Measurements from ENCODE around the gene ARHGAP42. TPM values are rescaled to one million over a fixed set of nuclear protein-coding genes. Genes with fewer than 3 reads are reported as not detected.

ARHGAP42 gene
- total and polyA plus RNA-seq, 4 donors = 4.1 to 15.8 (median 10.9) TPM

GRCh38 chr11:100908746-100909145, 221.7 kb downstream of the ARHGAP42 start:
- Histone ChIP-seq H3K27ac (ENCODE audit: low read depth in 1 of 2, low read length in 2 of 2) (no peak overlapping the region), H3K4me1 (ENCODE audit: control insufficient read depth in 1 of 2, insufficient read depth in 2 of 2, low read length in 2 of 2) (no peaks in the 10 kb centered on the region), H3K9me3 (ENCODE audit: control insufficient read depth, low read length) (no peaks in the 10 kb centered on the region), H3K36me3 (ENCODE audit: control insufficient read depth in 1 of 2, insufficient read depth in 2 of 2, low read length in 1 of 2) (no peaks in the 10 kb centered on the region), H3K27me3 (ENCODE audit: control insufficient read depth in 1 of 2, insufficient read depth in 2 of 2, low read length in 1 of 2) (no peaks in the 10 kb centered on the region), H3K4me3 (ENCODE audit: low read length in 2 of 2) (no peak overlapping the region)
- ATAC-seq (ENCODE audit: low FRiP score) = no peak
- intact Hi-C loops (cut with DNase I) = no loop called here
- no peak for DNase-seq
- 96% methylated on average over 2 of the region's 2 CpGs for whole genome bisulfite sequencing, 2 donors

GRCh38 chr11:100910808-100911207, 223.7 kb downstream of the ARHGAP42 start:
- ATAC-seq (ENCODE audit: low FRiP score) = no peak
- Histone ChIP-seq H3K9me3 (ENCODE audit: control insufficient read depth, low read length) (no peaks in the 10 kb centered on the region), H3K36me3 (ENCODE audit: control insufficient read depth in 1 of 2, insufficient read depth in 2 of 2, low read length in 1 of 2) (no peaks in the 10 kb centered on the region), H3K27me3 (ENCODE audit: control insufficient read depth in 1 of 2, insufficient read depth in 2 of 2, low read length in 1 of 2) (no peaks in the 10 kb centered on the region), H3K27ac (ENCODE audit: low read depth in 1 of 2, low read length in 2 of 2) (no peak overlapping the region), H3K4me3 (ENCODE audit: low read length in 2 of 2) (no peak overlapping the region), H3K4me1 (ENCODE audit: control insufficient read depth in 1 of 2, insufficient read depth in 2 of 2, low read length in 2 of 2) (no peaks in the 10 kb centered on the region)
- DNase-seq = no peak
- 50 to 55% methylated on average over 1 of the region's 1 CpG for WGBS, 2 donors
- intact Hi-C loops (cut with DNase I) = no loop called here

- 90% methylated on average over 6 of the region's 6 CpGs for WGBS, 2 donors
- H3K4me1 ChIP-seq (ENCODE audit: control insufficient read depth in 1 of 2, insufficient read depth in 2 of 2, low read length in 2 of 2) = no peaks in the 10 kb centered on the region
- H3K36me3 ChIP-seq (ENCODE audit: control insufficient read depth in 1 of 2, insufficient read depth in 2 of 2, low read length in 1 of 2) = no peaks in the 10 kb centered on the region
- intact Hi-C loops (cut with DNase I) = no loop called here
- H3K9me3 ChIP-seq (ENCODE audit: control insufficient read depth, low read length) = no peaks in the 10 kb centered on the region
- no peak overlapping the region for H3K27ac ChIP-seq (ENCODE audit: low read depth in 1 of 2, low read length in 2 of 2)
- DNase-seq = no peak
- no peak for ATAC-seq (ENCODE audit: low FRiP score)
- H3K27me3 ChIP-seq (ENCODE audit: control insufficient read depth in 1 of 2, insufficient read depth in 2 of 2, low read length in 1 of 2) = no peaks in the 10 kb centered on the region
- no peak overlapping the region for H3K4me3 ChIP-seq (ENCODE audit: low read length in 2 of 2)
Observed at GRCh38 chr11:100914415-100915110, 227.5 kb downstream of the ARHGAP42 start.

- no peaks in the 10 kb centered on the region for H3K9me3 ChIP-seq (ENCODE audit: control insufficient read depth, low read length)
- WGBS, 2 donors = 43 to 49% methylated on average over 6 of the region's 6 CpGs
- no peaks in the 10 kb centered on the region for H3K4me1 ChIP-seq (ENCODE audit: control insufficient read depth in 1 of 2, insufficient read depth in 2 of 2, low read length in 2 of 2)
- no peak for DNase-seq
- H3K4me3 ChIP-seq (ENCODE audit: low read length in 2 of 2) = no peak overlapping the region
- H3K27ac ChIP-seq (ENCODE audit: low read depth in 1 of 2, low read length in 2 of 2) = no peak overlapping the region
- H3K36me3 ChIP-seq (ENCODE audit: control insufficient read depth in 1 of 2, insufficient read depth in 2 of 2, low read length in 1 of 2) = no peaks in the 10 kb centered on the region
- ATAC-seq (ENCODE audit: low FRiP score) = no peak
- H3K27me3 ChIP-seq (ENCODE audit: control insufficient read depth in 1 of 2, insufficient read depth in 2 of 2, low read length in 1 of 2) = no peaks in the 10 kb centered on the region
- intact Hi-C loops (cut with DNase I) = no loop called here
Observed at GRCh38 chr11:100918551-100919500, 231.7 kb downstream of the ARHGAP42 start.

- H3K4me3 ChIP-seq (ENCODE audit: low read length in 2 of 2) = no peak overlapping the region
- DNase-seq (no peak), ATAC-seq (ENCODE audit: low FRiP score) (no peak)
- no peaks in the 10 kb centered on the region for H3K36me3 ChIP-seq (ENCODE audit: control insufficient read depth in 1 of 2, insufficient read depth in 2 of 2, low read length in 1 of 2)
- intact Hi-C loops (cut with DNase I) = no loop called here
- no peak overlapping the region for H3K27ac ChIP-seq (ENCODE audit: low read depth in 1 of 2, low read length in 2 of 2)
- no peaks in the 10 kb centered on the region for H3K9me3 ChIP-seq (ENCODE audit: control insufficient read depth, low read length)
- H3K4me1 ChIP-seq (ENCODE audit: control insufficient read depth in 1 of 2, insufficient read depth in 2 of 2, low read length in 2 of 2) = no peaks in the 10 kb centered on the region
- H3K27me3 ChIP-seq (ENCODE audit: control insufficient read depth in 1 of 2, insufficient read depth in 2 of 2, low read length in 1 of 2) = no peaks in the 10 kb centered on the region
Observed at GRCh38 chr11:100920593-100920992, 233.5 kb downstream of the ARHGAP42 start.

- intact Hi-C loops (cut with DNase I) = no loop called here
- no peaks in the 10 kb centered on the region for H3K9me3 ChIP-seq (ENCODE audit: control insufficient read depth, low read length)
- no peaks in the 10 kb centered on the region for H3K27me3 ChIP-seq (ENCODE audit: control insufficient read depth in 1 of 2, insufficient read depth in 2 of 2, low read length in 1 of 2)
- no peaks in the 10 kb centered on the region for H3K4me1 ChIP-seq (ENCODE audit: control insufficient read depth in 1 of 2, insufficient read depth in 2 of 2, low read length in 2 of 2)
- WGBS, 2 donors = 30 to 32% methylated on average over 5 of the region's 5 CpGs
- H3K27ac ChIP-seq (ENCODE audit: low read depth in 1 of 2, low read length in 2 of 2) = no peak overlapping the region
- H3K36me3 ChIP-seq (ENCODE audit: control insufficient read depth in 1 of 2, insufficient read depth in 2 of 2, low read length in 1 of 2) = no peaks in the 10 kb centered on the region
- no peak overlapping the region for H3K4me3 ChIP-seq (ENCODE audit: low read length in 2 of 2)
- ATAC-seq (ENCODE audit: low FRiP score) (no peak), DNase-seq (no peak)
Observed at GRCh38 chr11:100922121-100922520, 235.0 kb downstream of the ARHGAP42 start.

GRCh38 chr11:100923555-100923954, 236.5 kb downstream of the ARHGAP42 start:
- 35 to 50% methylated on average over 2 of the region's 2 CpGs for WGBS, 2 donors
- intact Hi-C loops (cut with DNase I) = no loop called here
- no peak overlapping the region for H3K27ac ChIP-seq (ENCODE audit: low read depth in 1 of 2, low read length in 2 of 2)

GRCh38 chr11:100925935-100926334, 238.8 kb downstream of the ARHGAP42 start:
- Histone ChIP-seq H3K4me3 (ENCODE audit: low read length in 2 of 2) (no peak overlapping the region), H3K27me3 (ENCODE audit: control insufficient read depth in 1 of 2, insufficient read depth in 2 of 2, low read length in 1 of 2) (no peaks in the 10 kb centered on the region), H3K9me3 (ENCODE audit: control insufficient read depth, low read length) (no peaks in the 10 kb centered on the region), H3K27ac (ENCODE audit: low read depth in 1 of 2, low read length in 2 of 2) (no peak overlapping the region), H3K36me3 (ENCODE audit: control insufficient read depth in 1 of 2, insufficient read depth in 2 of 2, low read length in 1 of 2) (no peaks in the 10 kb centered on the region), H3K4me1 (ENCODE audit: control insufficient read depth in 1 of 2, insufficient read depth in 2 of 2, low read length in 2 of 2) (no peaks in the 10 kb centered on the region)
- DNase-seq = no peak
- intact Hi-C loops (cut with DNase I) = loop anchor here in 1 of 2 donors (5.0 kb wide), 2 partner anchors 244 to 349 kb away; no protein-coding TSS in a partner anchor
- 78 to 92% methylated on average over 3 of the region's 3 CpGs for WGBS, 2 donors
- ATAC-seq (ENCODE audit: low FRiP score) = no peak

More at GRCh38 chr11:100923555-100923954, 236.5 kb downstream of the ARHGAP42 start:
- H3K27me3 ChIP-seq (ENCODE audit: control insufficient read depth in 1 of 2, insufficient read depth in 2 of 2, low read length in 1 of 2) = no peaks in the 10 kb centered on the region
- H3K36me3 ChIP-seq (ENCODE audit: control insufficient read depth in 1 of 2, insufficient read depth in 2 of 2, low read length in 1 of 2) = no peaks in the 10 kb centered on the region
- DNase-seq (no peak), ATAC-seq (ENCODE audit: low FRiP score) (no peak)
- no peaks in the 10 kb centered on the region for H3K4me1 ChIP-seq (ENCODE audit: control insufficient read depth in 1 of 2, insufficient read depth in 2 of 2, low read length in 2 of 2)
- H3K9me3 ChIP-seq (ENCODE audit: control insufficient read depth, low read length) = no peaks in the 10 kb centered on the region
- H3K4me3 ChIP-seq (ENCODE audit: low read length in 2 of 2) = no peak overlapping the region
